ENCODE results near the gene SNAP23. TPM values are rescaled to one million over a fixed set of nuclear protein-coding genes. Genes with fewer than 3 reads are reported as not detected.

SNAP23 gene
- polyA plus RNA-seq, 3 donors = 104 to 198 (median 187) TPM

GRCh38 chr15:42456531-42456930, 38.9 kb upstream of the SNAP23 start:
- Mint-ChIP-seq H3K4me3 (no peak overlapping the region), H3K27ac (peak overlapping the region in 2 of 7 donors; percentile 46 to 68), H3K36me3 (peaks cover 41 to 76% of the 10 kb centered on the region in 2 donors), H3K4me1 (no peaks in the 10 kb centered on the region), H3K9me3 (no peaks in the 10 kb centered on the region), H3K27me3 (ENCODE audit: low read depth in 3 of 3) (no peaks in the 10 kb centered on the region)
- no peak overlapping the region for H3K27ac ChIP-seq (ENCODE audit: low read depth in 1 of 2, low read length in 2 of 2)
- H3K79me2 ChIP-seq (ENCODE audit: insufficient read depth, low read length) = peaks cover 91% of the 10 kb centered on the region
- intact Hi-C loops (cut with micrococcal nuclease) = no loop called here
- no peaks in the 10 kb centered on the region for H3K27me3 ChIP-seq (ENCODE audit: control insufficient read depth in 2 of 2, insufficient read depth in 2 of 2, low read length in 2 of 2)
- H2AFZ ChIP-seq (ENCODE audit: insufficient read depth, low read depth, low read length, poor library complexity, severe bottlenecking) = no peak overlapping the region
- H3K4me1 ChIP-seq (ENCODE audit: control insufficient read depth in 1 of 2, insufficient read depth in 2 of 2, low read length in 2 of 2) = no peaks in the 10 kb centered on the region
- no peak for DNase-seq
- no peak overlapping the region for H3K9ac ChIP-seq (ENCODE audit: insufficient read depth, low read length, poor library complexity, severe bottlenecking)
- H3K36me3 ChIP-seq (replicated peaks in 1 of 2; ENCODE audit: control insufficient read depth in 1 of 2, insufficient read depth in 2 of 2, low read length in 2 of 2) = peaks cover 45 to 90% of the 10 kb centered on the region in 2 donors
- H4K20me1 ChIP-seq (ENCODE audit: insufficient read depth, low read length) = peaks cover 100% of the 10 kb centered on the region
- no peak overlapping the region for H3K4me2 ChIP-seq (replicated peaks; ENCODE audit: extremely low read depth, low read length, poor library complexity, severe bottlenecking)
- TF ChIP-seq CTCF (IDR thresholded peaks at IDR 0.05) = no peak
- H3K4me3 ChIP-seq (replicated peaks in 1 of 3; ENCODE audit: low read depth in 2 of 3, low read length in 3 of 3) = no peak overlapping the region
- H3K9me3 ChIP-seq (replicated peaks in 1 of 2; ENCODE audit: control insufficient read depth in 1 of 2, insufficient read depth in 1 of 2, low read length in 2 of 2) = no peaks in the 10 kb centered on the region

GRCh38 chr15:42456971-42457370, 38.5 kb upstream of the SNAP23 start:
- no peaks in the 10 kb centered on the region for H3K27me3 Mint-ChIP-seq (ENCODE audit: low read depth in 3 of 3)
- H3K36me3 ChIP-seq (replicated peaks in 1 of 2; ENCODE audit: control insufficient read depth in 1 of 2, insufficient read depth in 2 of 2, low read length in 2 of 2) = peaks cover 42 to 90% of the 10 kb centered on the region in 2 donors
- no peaks in the 10 kb centered on the region for H3K4me1 Mint-ChIP-seq
- intact Hi-C loops (cut with micrococcal nuclease) = no loop called here
- peaks cover 92% of the 10 kb centered on the region for H3K79me2 ChIP-seq (ENCODE audit: insufficient read depth, low read length)
- H3K36me3 Mint-ChIP-seq = peaks cover 41 to 74% of the 10 kb centered on the region in 2 donors
- no peak overlapping the region for H2AFZ ChIP-seq (ENCODE audit: insufficient read depth, low read depth, low read length, poor library complexity, severe bottlenecking)
- H3K4me1 ChIP-seq (ENCODE audit: control insufficient read depth in 1 of 2, insufficient read depth in 2 of 2, low read length in 2 of 2) = no peaks in the 10 kb centered on the region
- H3K4me2 ChIP-seq (replicated peaks; ENCODE audit: extremely low read depth, low read length, poor library complexity, severe bottlenecking) = no peak overlapping the region
- no peaks in the 10 kb centered on the region for H3K9me3 Mint-ChIP-seq
- H3K9ac ChIP-seq (ENCODE audit: insufficient read depth, low read length, poor library complexity, severe bottlenecking) = no peak overlapping the region
- no peak overlapping the region for H3K4me3 Mint-ChIP-seq
- no peaks in the 10 kb centered on the region for H3K27me3 ChIP-seq (ENCODE audit: control insufficient read depth in 2 of 2, insufficient read depth in 2 of 2, low read length in 2 of 2)
- no peak for DNase-seq
- WGBS (ENCODE audit: insufficient coverage) = no CpG with 5 or more reads among the region's 3 CpGs
- peak overlapping the region in 4 of 7 donors; percentile 60 to 84 (median 69) for H3K27ac Mint-ChIP-seq
- no peaks in the 10 kb centered on the region for H3K9me3 ChIP-seq (replicated peaks in 1 of 2; ENCODE audit: control insufficient read depth in 1 of 2, insufficient read depth in 1 of 2, low read length in 2 of 2)
- no peak for TF ChIP-seq CTCF (IDR thresholded peaks at IDR 0.05)
- H3K4me3 ChIP-seq (replicated peaks in 1 of 3; ENCODE audit: low read depth in 2 of 3, low read length in 3 of 3) = no peak overlapping the region
- peaks cover 100% of the 10 kb centered on the region for H4K20me1 ChIP-seq (ENCODE audit: insufficient read depth, low read length)
- H3K27ac ChIP-seq (ENCODE audit: low read depth in 1 of 2, low read length in 2 of 2) = peak overlapping the region in 1 of 2 donors; percentile 21

Data from CD14-positive monocyte (primary cell).